ENCODE data around the gene RAB35.
A peak's percentile ranks its signal among the peaks of the same experiment; 100 is the strongest.

RAB35 gene

DNA sequence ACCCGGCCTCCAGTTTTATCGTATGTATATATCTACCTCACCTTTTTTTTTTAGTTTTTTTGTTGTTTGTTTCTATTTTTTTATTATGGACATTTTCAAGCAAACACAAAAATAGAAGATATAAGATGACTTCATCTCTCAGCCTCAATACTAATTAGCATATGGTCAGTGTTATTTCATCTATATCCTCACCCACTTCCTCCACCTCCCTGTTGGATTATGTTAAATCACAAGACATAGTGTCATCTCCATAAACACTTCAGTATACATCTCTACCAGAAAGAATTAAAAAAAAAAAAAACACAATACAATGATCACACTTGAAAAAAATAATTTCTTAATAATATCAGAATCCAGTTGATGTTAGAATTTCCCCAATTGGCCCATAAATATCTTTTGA, 34.9 kb downstream of the RAB35 start:
- Histone ChIP-seq H3K4me1 (peaks cover 0 to 5% (median 0%) of the 10 kb centered on the region in 4 donors), H3K9me3 (no peaks in the 10 kb centered on the region), H3K36me3 (no peaks in the 10 kb centered on the region), H3K4me3 (no peak overlapping the region), H3K27ac (no peak overlapping the region), H3K27me3 (no peaks in the 10 kb centered on the region)
- TF ChIP-seq, protein P1, sequence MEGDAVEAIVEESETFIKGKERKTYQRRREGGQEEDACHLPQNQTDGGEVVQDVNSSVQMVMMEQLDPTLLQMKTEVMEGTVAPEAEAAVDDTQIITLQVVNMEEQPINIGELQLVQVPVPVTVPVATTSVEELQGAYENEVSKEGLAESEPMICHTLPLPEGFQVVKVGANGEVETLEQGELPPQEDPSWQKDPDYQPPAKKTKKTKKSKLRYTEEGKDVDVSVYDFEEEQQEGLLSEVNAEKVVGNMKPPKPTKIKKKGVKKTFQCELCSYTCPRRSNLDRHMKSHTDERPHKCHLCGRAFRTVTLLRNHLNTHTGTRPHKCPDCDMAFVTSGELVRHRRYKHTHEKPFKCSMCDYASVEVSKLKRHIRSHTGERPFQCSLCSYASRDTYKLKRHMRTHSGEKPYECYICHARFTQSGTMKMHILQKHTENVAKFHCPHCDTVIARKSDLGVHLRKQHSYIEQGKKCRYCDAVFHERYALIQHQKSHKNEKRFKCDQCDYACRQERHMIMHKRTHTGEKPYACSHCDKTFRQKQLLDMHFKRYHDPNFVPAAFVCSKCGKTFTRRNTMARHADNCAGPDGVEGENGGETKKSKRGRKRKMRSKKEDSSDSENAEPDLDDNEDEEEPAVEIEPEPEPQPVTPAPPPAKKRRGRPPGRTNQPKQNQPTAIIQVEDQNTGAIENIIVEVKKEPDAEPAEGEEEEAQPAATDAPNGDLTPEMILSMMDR (IDR thresholded peaks at IDR 0.05) = no peak
- no peak for DNase-seq
- intact Hi-C loops (cut with DNase I; ENCODE audit: low total_unique reads) = no loop called here

DNA sequence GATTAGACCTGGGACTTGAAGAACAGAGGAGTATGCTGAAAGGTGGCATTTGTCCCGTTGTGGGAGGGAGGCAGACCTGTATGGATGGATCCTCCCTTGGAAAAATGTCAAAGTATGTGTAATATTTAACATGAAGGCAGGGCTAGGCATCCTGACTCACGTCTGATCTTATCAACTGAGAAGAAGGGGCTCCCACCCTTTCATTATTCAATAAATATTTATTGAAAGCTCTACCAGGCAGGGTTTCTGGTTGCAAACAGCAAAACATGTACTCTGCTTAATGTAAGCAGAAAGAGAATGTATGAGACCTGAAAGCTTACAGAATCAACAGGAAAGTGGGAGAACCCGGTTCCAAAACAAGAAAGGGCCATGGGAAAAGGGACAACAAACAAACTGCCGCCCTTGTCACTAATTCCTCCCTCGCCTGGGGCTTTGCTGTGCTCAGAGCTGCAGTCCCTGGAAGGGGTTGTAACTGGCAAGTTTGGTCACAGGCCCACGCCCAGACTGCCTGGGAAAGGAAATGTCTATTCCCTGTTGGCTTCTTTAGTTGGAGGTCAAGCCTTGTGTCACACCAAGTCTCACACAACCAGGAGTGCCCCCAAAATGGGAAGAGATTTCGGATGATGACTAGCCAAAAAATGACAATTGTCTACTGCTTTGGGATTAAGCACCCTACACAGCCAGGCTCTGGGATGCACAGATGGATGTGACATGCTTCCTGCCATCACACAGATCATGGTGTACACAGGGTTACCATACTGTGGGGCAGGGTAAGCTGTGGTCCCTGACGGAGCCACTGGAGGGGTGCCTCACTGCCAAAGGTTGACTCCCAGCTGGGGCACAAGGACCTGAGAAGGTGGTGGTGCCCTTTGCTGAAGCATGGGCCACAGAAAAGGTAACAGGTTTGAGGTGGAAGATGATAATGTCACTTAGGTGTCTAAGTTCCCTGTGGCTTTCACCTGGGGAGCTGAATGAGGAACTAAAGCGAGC, 36.8 kb downstream of the RAB35 start:
- peak in 1 of 2 donors; percentile 51 for DNase-seq
- no peak overlapping the region for H3K4me3 ChIP-seq
- no peaks in the 10 kb centered on the region for H3K9me3 ChIP-seq
- H3K36me3 ChIP-seq = no peaks in the 10 kb centered on the region
- no peaks in the 10 kb centered on the region for H3K4me1 ChIP-seq
- H3K27me3 ChIP-seq = no peaks in the 10 kb centered on the region
- no peak overlapping the region for H3K27ac ChIP-seq
- TF ChIP-seq, protein P1 (IDR thresholded peaks at IDR 0.05) = no peak
- intact Hi-C loops (cut with DNase I; ENCODE audit: low total_unique reads) = no loop called here

DNA sequence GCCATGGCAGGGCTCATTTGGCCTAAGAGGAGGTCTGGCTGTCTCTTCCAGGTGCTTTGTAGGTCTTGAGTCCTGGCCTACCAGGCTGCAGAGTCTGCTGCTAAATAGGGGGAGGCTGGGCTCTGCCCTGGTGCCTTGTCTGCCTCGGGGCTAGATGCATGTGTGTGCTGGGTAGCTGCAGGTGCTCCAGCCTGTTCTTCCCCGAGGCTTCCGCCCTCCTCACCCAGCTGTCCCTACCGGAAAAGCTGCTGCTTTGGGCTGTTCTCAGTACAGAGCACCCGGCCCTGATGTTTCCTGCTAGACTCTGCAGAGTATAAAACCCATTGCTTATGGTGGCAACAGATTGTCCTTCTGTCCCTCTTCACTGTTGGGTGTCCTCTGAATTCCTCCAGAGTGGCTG, 37.7 kb downstream of the RAB35 start:
- intact Hi-C loops (cut with DNase I; ENCODE audit: low total_unique reads) = no loop called here
- H3K27ac ChIP-seq = no peak overlapping the region
- no peaks in the 10 kb centered on the region for H3K36me3 ChIP-seq
- peak in 1 of 2 donors; percentile 37 for DNase-seq
- no peak overlapping the region for H3K4me3 ChIP-seq
- no peaks in the 10 kb centered on the region for H3K4me1 ChIP-seq
- H3K27me3 ChIP-seq = no peaks in the 10 kb centered on the region
- no peaks in the 10 kb centered on the region for H3K9me3 ChIP-seq
- TF ChIP-seq, protein P1 (IDR thresholded peaks at IDR 0.05) = no peak

DNA sequence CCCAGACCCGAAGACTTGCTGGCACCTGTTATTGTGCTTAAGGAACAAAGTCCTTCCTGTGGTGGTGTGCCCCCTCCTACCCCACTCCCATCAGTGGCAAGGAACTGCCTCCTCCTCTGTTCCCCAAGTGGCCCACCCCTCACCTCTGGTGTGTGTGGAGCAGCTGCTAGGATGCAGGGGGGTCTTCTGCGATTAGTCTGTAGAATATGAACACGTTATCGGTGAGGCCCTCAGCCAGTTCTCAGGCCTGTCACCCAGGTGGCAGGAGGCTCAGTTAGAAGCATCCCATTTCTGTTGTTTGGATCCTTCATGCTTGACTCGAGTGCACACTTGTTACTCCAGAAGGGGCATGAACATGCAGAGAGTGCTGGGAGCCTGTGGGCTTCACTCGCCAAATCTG, 39.3 kb downstream of the RAB35 start:
- Histone ChIP-seq H3K4me1 (no peaks in the 10 kb centered on the region), H3K27ac (no peak overlapping the region), H3K9me3 (no peaks in the 10 kb centered on the region), H3K27me3 (no peaks in the 10 kb centered on the region), H3K4me3 (no peak overlapping the region), H3K36me3 (no peaks in the 10 kb centered on the region)
- TF ChIP-seq, protein P1 (IDR thresholded peaks at IDR 0.05) = no peak
- intact Hi-C loops (cut with DNase I; ENCODE audit: low total_unique reads) = no loop called here
- no peak for DNase-seq

DNA sequence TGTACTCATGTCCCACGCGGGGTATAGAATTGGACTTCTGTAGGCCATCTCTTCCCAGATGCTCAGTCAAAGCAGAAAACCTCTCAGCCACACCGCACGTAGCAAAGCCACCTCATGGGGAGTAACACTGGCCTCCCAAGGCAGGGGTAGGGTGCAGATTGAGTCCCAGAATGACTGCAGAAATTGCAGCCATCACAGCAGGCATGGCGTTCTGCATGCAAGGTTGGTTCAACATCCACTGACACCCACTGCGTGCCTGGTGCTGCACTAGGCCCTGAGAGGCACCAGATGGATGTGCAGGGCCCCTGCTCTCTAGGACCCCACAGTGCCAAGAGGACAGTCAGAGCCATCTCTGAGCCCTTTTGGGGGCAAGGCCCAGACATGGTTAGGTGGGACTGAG, 39.9 kb downstream of the RAB35 start:
- no peaks in the 10 kb centered on the region for H3K4me1 ChIP-seq
- H3K27ac ChIP-seq = no peak overlapping the region
- intact Hi-C loops (cut with DNase I; ENCODE audit: low total_unique reads) = no loop called here
- H3K4me3 ChIP-seq = no peak overlapping the region
- no peaks in the 10 kb centered on the region for H3K36me3 ChIP-seq
- DNase-seq = no peak
- TF ChIP-seq, protein P1 (IDR thresholded peaks at IDR 0.05) = no peak
- no peaks in the 10 kb centered on the region for H3K27me3 ChIP-seq
- no peaks in the 10 kb centered on the region for H3K9me3 ChIP-seq

Measured in tibial artery (tissue), 4 donors.